AG09309 (cell line): ENCODE results near the gene CACNA1C.

Experiments
- DNase-seq: peaks from one replicate; pipeline ENCODE4 v3.0.0-alpha.2; 2010; ENCODE audit warnings: low read depth
- H3K4me3 ChIP-seq: 2 replicates; pipeline ENCODE4 v1.5.1; 2011; ENCODE audit warnings: mild to moderate bottlenecking, low read depth, low read length, moderate library complexity; ENCODE audit not compliant: control insufficient read depth
- CTCF ChIP-seq: IDR thresholded peaks from 2 replicates; pipeline ENCODE4 v1.5.1; 2011; ENCODE audit warnings: mild to moderate bottlenecking, low read depth, low read length, inconsistent platforms; ENCODE audit not compliant: insufficient read depth, control insufficient read depth; ENCODE audit errors: missing control alignments

CACNA1C gene

GRCh38 chr12:2616763-2617162 is 564.0 kb downstream of the CACNA1C start:
- no peak for TF ChIP-seq CTCF
- no peak for DNase-seq
- H3K4me3 ChIP-seq: no peak overlapping the region

GRCh38 chr12:2617365-2617764 is 564.6 kb downstream of the CACNA1C start:
- TF ChIP-seq CTCF: no peak
- no peak overlapping the region for H3K4me3 ChIP-seq
- no peak for DNase-seq

DNA sequence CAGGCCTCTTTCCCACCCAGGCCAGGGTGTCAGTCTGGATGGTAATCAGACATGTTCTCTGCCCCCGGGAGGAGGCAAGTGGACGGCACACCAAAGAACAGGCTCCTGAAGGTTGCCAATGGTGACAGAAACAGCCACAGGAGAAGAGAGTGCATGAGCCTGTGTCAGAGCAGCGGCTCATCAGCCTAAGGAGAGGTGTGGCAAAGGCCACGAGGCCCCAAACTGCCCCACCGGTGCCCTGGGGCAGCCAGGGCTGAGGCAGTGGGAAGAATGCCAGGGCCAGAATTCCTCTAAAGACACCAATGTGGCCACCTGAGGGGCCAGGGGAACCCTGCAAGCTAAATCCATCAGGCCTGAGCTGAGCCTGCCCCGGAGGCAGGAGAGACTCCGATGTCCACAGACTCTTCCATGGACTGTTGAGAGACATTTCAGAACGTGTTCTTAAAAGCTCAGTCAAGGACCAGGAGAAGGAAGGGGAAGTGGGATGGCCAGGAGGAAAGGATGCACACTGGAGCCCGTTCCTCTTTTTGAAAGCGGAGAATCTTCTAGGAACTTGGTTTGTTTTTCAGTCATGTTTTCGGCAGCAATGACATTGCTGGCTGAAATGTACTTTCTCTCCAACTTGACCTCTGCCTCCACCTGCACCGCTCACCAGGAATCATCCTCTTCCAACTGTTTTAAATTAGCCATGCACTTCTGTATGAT is 565.7 kb downstream of the CACNA1C start:
- no peak for DNase-seq
- H3K4me3 ChIP-seq: no peak overlapping the region
- no peak for TF ChIP-seq CTCF

DNA sequence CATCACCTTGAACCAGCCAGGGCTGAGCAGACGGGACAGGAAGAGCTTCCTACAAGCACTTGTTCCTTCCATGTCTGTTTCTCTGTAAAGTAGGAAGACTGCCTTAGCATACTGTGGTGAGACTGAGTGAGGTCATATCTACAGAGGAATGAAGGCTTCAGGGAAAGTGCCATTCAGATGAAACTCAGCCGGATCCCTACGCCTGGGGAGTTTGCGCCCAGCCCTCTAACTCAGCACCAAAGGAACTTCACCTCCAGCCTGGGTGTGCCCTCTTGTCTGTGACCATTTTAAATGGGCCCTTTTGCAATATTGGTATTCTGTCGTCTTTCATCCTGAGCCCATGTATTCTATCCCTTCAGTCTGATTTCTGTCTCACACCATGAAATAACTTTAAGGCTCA is 566.3 kb downstream of the CACNA1C start:
- DNase-seq: no peak
- no peak for TF ChIP-seq CTCF
- no peak overlapping the region for H3K4me3 ChIP-seq

DNA sequence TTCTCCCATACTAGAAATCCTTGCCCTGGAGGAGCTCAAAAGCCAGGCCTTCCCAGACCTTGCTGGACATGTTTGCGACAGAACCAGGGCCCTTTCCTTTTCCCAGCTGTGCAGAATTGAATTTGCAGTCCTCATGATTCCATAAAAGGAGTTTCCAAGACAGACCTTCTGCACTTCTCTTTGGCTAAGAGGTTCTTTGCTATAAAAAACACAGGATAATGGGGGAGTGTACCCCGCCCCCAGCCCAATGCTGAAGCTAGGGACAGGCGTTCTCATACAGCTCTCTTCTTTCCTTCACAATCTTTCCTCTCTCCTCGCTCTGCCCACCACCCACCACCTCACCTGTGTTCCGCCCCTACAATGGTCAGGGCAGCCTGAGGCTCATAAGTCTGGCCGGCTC is 569.7 kb downstream of the CACNA1C start:
- no peak for TF ChIP-seq CTCF

DNA sequence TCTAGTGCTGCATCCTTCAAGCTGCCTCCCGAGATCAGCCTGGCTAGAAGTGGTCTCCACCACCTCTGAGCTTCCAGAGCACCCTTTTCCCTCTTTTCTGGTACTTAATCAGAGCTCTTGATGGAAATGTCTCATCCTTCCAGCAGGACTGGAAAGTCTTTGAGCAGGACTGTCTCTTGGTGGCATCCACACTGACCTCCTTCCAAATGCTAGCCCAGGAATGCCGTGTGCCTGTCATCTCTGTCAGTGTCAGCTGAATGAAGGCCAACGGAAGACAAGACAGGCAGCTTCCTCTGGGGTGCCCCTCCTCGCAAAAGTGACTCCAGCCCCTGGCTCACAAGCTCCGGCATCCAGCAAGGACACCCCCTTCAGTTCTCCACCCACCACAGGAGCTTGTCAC is 570.7 kb downstream of the CACNA1C start:
- DNase-seq: no peak
- no peak for TF ChIP-seq CTCF
- no peak overlapping the region for H3K4me3 ChIP-seq

More for the DNA sequence above, 569.7 kb downstream of the CACNA1C start:
- DNase-seq: no peak
- no peak overlapping the region for H3K4me3 ChIP-seq
